K562 (cell line): Measurements from ENCODE around the gene ARFGAP1. TPM values are rescaled to one million over a fixed set of nuclear protein-coding genes. Genes with fewer than 3 reads are reported as not detected.

Source experiments
- ATAC-seq: fragments of 200-7000 bp; cut with Tn5 transposase; 3 replicates; pipeline ENCODE4 v1.9.1; 2020; ENCODE audit warnings: moderate library complexity
- BruUV-seq: library from RNA; stranded (reverse); fragments of 400-500 nt; replicated peaks from 2 replicates; lab custom pipeline; 2021; lab: Mats Ljungman, UMichigan
- CTCF ChIA-PET: fragments of 300-600 bp; formaldehyde crosslinking; extraction: SDS; loops from one replicate; lab custom pipeline; 2021; ENCODE audit warnings: low intra/inter-chr PET ratio; lab: Yijun Ruan, JAX
- POLR2A ChIA-PET: fragments of 300-600, 350-650 bp; sonication (Branson Sonifier 250); formaldehyde crosslinking; extraction: SDS; loops from one replicate; lab custom pipeline; 2021; ENCODE audit warnings: antibody characterized with exemption, inconsistent platforms; lab: Yijun Ruan, JAX
- DNase-seq, 4 experiments: peaks; one replicate each; pipeline versions ENCODE4 v3.0.0 to v3.0.0-alpha.2; 2011 to 2018; ENCODE audit warnings: low spot score in 3 of 4, mixed read lengths in 3 of 4; ENCODE audit errors: extremely low read depth in 1 of 4
- FAIRE-seq: peaks from 2 replicates; lab custom pipeline; 2011; peaks lifted over from hg19 to GRCh38; lab: Jason Lieb, UNC
- H2AFZ ChIP-seq: 2 replicates; pipeline ENCODE4 v1.6.0; 2011; ENCODE audit warnings: low read depth, low read length, control low read depth, inconsistent platforms
- H3K27ac ChIP-seq: fragments of 200-600 bp; 3 replicates; pipeline ENCODE4 v1.8.0; 2011; ENCODE audit warnings: low read depth, mild to moderate bottlenecking, control low read depth, inconsistent platforms, low read length, moderate library complexity, mixed read lengths; ENCODE audit errors: extremely low read depth
- H3K27me3 ChIP-seq, 2 experiments: fragments of 300-600 bp in 1 of 2; 2 replicates in 1 of 2; 3 replicates in 1 of 2; pipeline versions ENCODE4 v1.6.0 to v1.8.0; 2011; ENCODE audit warnings: inconsistent platforms in 2 of 2, low read length in 2 of 2, mild to moderate bottlenecking in 1 of 2, mixed read lengths in 1 of 2, moderate library complexity in 1 of 2; ENCODE audit not compliant: control insufficient read depth in 2 of 2, insufficient read depth in 2 of 2
- H3K36me3 ChIP-seq: fragments of 300-600 bp; 3 replicates; pipeline ENCODE4 v1.8.0; 2011; ENCODE audit warnings: mild to moderate bottlenecking, low read length, inconsistent platforms; ENCODE audit not compliant: control insufficient read depth, insufficient read depth
- H3K4me1 ChIP-seq, 2 experiments: fragments of 200-600 bp in 1 of 2; replicated peaks in 1 of 2; 2 replicates in 1 of 2; 3 replicates in 1 of 2; pipeline versions ENCODE4 v1.5.1 to v1.8.0; 2011; ENCODE audit warnings: inconsistent platforms in 2 of 2, low read length in 2 of 2, mild to moderate bottlenecking in 1 of 2, mixed read lengths in 1 of 2, moderate library complexity in 1 of 2; ENCODE audit not compliant: control insufficient read depth in 2 of 2, insufficient read depth in 2 of 2
- H3K4me2 ChIP-seq: 2 replicates; pipeline ENCODE4 v1.6.1; 2011; ENCODE audit warnings: low read length, control low read depth, inconsistent platforms, mixed read lengths; ENCODE audit not compliant: insufficient read depth
- H3K4me3 ChIP-seq: fragments of 200-600 bp; sonication (generic), shearing (Covaris generic); 2 replicates; pipeline ENCODE4 v1.5.1; 2016; ENCODE audit warnings: control low read depth, inconsistent platforms
- H3K79me2 ChIP-seq: fragments of 200-600 bp; 3 replicates; pipeline ENCODE4 v1.8.0; 2011; ENCODE audit warnings: low read length, inconsistent platforms; ENCODE audit not compliant: control insufficient read depth, insufficient read depth
- H3K9ac ChIP-seq, 2 experiments: 2 replicates each; pipeline versions ENCODE4 v1.6.0 to v1.6.1; 2011; ENCODE audit warnings: low read depth in 2 of 2, low read length in 2 of 2, control low read depth in 1 of 2, inconsistent platforms in 1 of 2, mild to moderate bottlenecking in 1 of 2, mixed read lengths in 1 of 2; ENCODE audit not compliant: insufficient read depth in 1 of 2
- H3K9me1 ChIP-seq: one replicate; pipeline ENCODE4 v1.6.0; 2011; ENCODE audit warnings: inconsistent platforms, mild to moderate bottlenecking, low read length, moderate library complexity; ENCODE audit not compliant: control insufficient read depth, insufficient read depth
- H3K9me3 ChIP-seq: replicated peaks from 2 replicates; pipeline ENCODE4 v1.5.1; 2011; ENCODE audit warnings: low read depth, low read length, inconsistent platforms; ENCODE audit not compliant: control insufficient read depth, insufficient read depth
- H4K20me1 ChIP-seq: replicated peaks from 2 replicates; pipeline ENCODE4 v1.6.1; 2011; ENCODE audit warnings: low read length, inconsistent platforms, mixed read lengths; ENCODE audit not compliant: control insufficient read depth, insufficient read depth
- HCFC1 ChIP-seq: IDR thresholded peaks from 2 replicates; pipeline ENCODE4 v1.6.1; 2012; ENCODE audit warnings: low read depth, low read length, improper control_type of control experiment
- ZNF324 ChIP-seq: fragments of 250-450 bp; sonication (Bioruptor Pico); IDR thresholded peaks from 2 replicates; pipeline ENCODE4 v1.4.0; 2020; ENCODE audit warnings: mild to moderate bottlenecking
- WGBS: fragments of 100-300 bp; shearing (Covaris generic); methylation state at CpG from one replicate; pipeline ENCODE4 v1.1.6; 2016; ENCODE audit warnings: low coverage, mixed read lengths; ENCODE audit not compliant: insufficient coverage; ENCODE audit errors: missing lambda C conversion rate; 5-methylcytosine and 5-hydroxymethylcytosine counted together
- in situ Hi-C: fragments of 300-500 bp; cut with MboI; formaldehyde crosslinking; loops from 4 replicates; pipeline ENCODE4 v1.15.0; 2018; ENCODE audit warnings: inconsistent platforms, mixed read lengths
- intact Hi-C: fragments of 100-400 bp; cut with micrococcal nuclease; formaldehyde crosslinking; loops from 2 replicates; pipeline ENCODE4 v1.14.2; 2022
- polyA plus RNA-seq, 8 experiments: library from polyadenylated mRNA; depleted of rRNA in 4 of 8; stranded (reverse) in 5 of 8; unstranded in 3 of 8; fragments of >200 nt; fragmentation: Nextera tagmentation in 2 of 8; fragmentation: Illumina TruSeq in 1 of 8; extraction: Ambion mirVana in 2 of 8; extraction: Trizol in 1 of 8; gene quantifications; 2 replicates each; pipeline versions ENCODE4 v1.2.1 to v1.2.3, GENCODE V29; 2011 to 2014; ENCODE audit warnings: inconsistent platforms in 1 of 8, missing spikeins in 1 of 8
- total RNA-seq, 7 experiments: library from RNA; depleted of rRNA in 6 of 7; stranded (reverse); fragments of >200 nt in 6 of 7; fragmentation: Illumina TruSeq in 2 of 7; extraction: Trizol in 2 of 7; gene quantifications; 2 replicates each; pipeline versions ENCODE4 v1.2.1 to v1.2.3, GENCODE V29; 2011 to 2021; ENCODE audit warnings: low replicate concordance in 1 of 7
- TF ChIP-seq, protein P1 (sequence below): fragments of 250-450 bp; sonication (Bioruptor Pico); IDR thresholded peaks from 2 replicates; pipeline ENCODE4 v1.5.1; 2021; ENCODE audit warnings: mild to moderate bottlenecking
- TF ChIP-seq, protein P2 (sequence below): fragments of 250-450 bp; sonication (Bioruptor Pico); IDR thresholded peaks from 2 replicates; pipeline ENCODE4 v1.8.0; 2021; ENCODE audit warnings: moderate library complexity, mild to moderate bottlenecking, inconsistent platforms
- TF ChIP-seq, protein P3 (sequence below): fragments of 250-450 bp; sonication (Bioruptor Pico); IDR thresholded peaks from 2 replicates; pipeline ENCODE4 v1.4.0; 2020; ENCODE audit warnings: mild to moderate bottlenecking, moderate library complexity
- TF ChIP-seq, protein P4 (sequence below): fragments of 250-450 bp; sonication (Bioruptor Pico); IDR thresholded peaks from 2 replicates; pipeline ENCODE4 v1.8.0; 2021; ENCODE audit warnings: mild to moderate bottlenecking, moderate library complexity
- TF ChIP-seq, protein P5 (sequence below): fragments of 450-650 bp; IDR thresholded peaks from 2 replicates; pipeline ENCODE4 v1.6.1; 2016; ENCODE audit warnings: antibody characterized with exemption

ARFGAP1 gene
- total and polyA plus RNA-seq, 9 of the 15 experiments (the other 6 are each of a cell fraction or from before 2014, with no cell fraction given), result 0.53 to 102 (median 33.5) TPM

DNA sequence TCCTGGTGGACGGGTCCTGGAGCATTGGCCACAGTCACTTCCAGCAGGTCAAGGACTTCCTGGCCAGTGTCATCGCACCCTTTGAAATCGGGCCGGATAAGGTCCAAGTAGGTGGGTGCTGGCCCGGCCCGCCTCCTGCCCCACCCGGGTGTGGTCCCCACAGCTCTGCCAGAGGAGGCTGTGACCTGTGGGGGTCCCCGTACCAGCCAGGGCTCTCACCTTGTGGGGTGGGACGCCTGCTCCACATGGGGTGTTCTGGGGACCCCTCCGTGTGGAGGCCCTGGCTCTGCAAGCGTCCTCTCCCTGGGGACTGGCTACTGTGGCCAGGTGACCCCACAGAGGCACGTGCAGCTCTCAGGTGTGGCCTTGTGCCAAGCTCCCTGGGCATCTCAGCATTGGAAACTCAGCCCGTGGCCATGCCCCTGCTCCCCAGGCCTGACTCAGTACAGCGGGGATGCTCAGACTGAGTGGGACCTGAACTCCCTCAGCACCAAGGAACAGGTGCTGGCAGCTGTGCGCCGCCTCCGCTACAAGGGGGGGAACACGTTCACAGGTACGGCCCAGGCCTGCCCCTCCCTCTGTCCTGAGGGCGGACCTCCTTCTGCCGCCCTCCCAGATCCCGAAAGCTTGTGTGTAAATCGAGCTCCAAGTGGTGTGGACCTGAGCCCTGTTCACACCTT, 35.1 kb downstream of the ARFGAP1 start (continued):
- TF ChIP-seq, protein P1, sequence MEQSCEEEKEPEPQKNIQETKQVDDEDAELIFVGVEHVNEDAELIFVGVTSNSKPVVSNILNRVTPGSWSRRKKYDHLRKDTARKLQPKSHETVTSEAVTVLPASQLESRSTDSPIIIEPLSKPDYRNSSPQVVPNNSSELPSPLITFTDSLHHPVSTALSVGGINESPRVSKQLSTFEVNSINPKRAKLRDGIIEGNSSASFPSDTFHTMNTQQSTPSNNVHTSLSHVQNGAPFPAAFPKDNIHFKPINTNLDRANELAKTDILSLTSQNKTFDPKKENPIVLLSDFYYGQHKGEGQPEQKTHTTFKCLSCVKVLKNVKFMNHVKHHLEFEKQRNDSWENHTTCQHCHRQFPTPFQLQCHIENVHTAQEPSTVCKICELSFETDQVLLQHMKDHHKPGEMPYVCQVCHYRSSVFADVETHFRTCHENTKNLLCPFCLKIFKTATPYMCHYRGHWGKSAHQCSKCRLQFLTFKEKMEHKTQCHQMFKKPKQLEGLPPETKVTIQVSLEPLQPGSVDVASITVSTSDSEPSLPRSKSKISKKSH (CRISPR knock-in tag), result no peak
- TF ChIP-seq, protein P2, sequence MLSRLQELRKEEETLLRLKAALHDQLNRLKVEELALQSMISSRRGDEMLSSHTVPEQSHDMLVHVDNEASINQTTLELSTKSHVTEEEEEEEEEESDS (CRISPR knock-in tag), result no peak

DNA sequence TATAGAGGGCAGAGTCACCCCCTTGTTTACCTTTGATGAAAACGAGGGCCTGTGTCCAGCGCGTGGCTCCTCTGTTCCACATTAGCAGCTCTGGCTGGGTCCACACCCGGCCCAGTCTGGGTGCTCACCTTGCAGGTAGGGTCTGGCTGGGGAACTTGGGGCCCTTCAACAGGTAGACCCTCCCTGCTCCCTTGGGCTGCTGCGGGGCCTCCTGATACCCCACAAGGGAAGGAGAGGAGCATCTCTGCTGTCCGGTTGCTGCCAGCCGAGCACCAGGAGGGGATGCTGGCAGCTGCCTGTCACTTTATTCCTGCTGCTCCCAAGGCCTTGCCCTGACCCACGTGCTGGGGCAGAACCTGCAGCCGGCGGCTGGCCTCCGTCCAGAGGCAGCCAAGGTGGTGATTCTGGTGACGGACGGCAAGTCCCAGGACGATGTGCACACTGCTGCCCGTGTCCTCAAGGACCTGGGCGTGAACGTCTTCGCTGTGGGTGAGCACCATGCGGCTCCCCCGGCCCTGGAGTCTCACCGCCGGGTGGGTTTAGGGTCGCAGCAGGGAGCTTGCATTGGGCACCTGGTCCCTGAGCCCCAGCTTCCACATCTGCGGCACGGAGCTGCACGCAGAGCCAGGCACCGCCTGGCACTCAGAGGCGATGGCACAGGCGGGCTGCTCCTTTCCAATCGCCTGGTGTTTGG, 35.8 kb downstream of the ARFGAP1 start:
- peaks cover 12% of the 10 kb centered on the region; the same call in 1 of the 2 replicates for H4K20me1 ChIP-seq
- ChIA-PET POLR2A (interaction anchor here (0.6 kb wide), 2 partner anchors 10 to 1060 kb away, joined by 3 read pairs; no protein-coding TSS in a partner anchor), CTCF (no interaction called here)
- intact Hi-C loops, result no loop called here
- in situ Hi-C loops, result no loop called here
- DNase-seq, result no peak
- H3K36me3 ChIP-seq, result no peaks in the 10 kb centered on the region
- no peaks in the 10 kb centered on the region for H3K79me2 ChIP-seq
- 4% methylated on average over 25 of the region's 30 CpGs for WGBS
- H3K9ac ChIP-seq, result no peak overlapping the region
- H3K4me3 ChIP-seq, result no peak overlapping the region
- H3K9me1 ChIP-seq, result no peaks in the 10 kb centered on the region
- peaks cover 0 to 50% of the 10 kb centered on the region in 2 experiments; a peak in 2 of 5 replicates for H3K4me1 ChIP-seq
- H3K4me2 ChIP-seq, result no peak overlapping the region
- TF ChIP-seq, protein P3, sequence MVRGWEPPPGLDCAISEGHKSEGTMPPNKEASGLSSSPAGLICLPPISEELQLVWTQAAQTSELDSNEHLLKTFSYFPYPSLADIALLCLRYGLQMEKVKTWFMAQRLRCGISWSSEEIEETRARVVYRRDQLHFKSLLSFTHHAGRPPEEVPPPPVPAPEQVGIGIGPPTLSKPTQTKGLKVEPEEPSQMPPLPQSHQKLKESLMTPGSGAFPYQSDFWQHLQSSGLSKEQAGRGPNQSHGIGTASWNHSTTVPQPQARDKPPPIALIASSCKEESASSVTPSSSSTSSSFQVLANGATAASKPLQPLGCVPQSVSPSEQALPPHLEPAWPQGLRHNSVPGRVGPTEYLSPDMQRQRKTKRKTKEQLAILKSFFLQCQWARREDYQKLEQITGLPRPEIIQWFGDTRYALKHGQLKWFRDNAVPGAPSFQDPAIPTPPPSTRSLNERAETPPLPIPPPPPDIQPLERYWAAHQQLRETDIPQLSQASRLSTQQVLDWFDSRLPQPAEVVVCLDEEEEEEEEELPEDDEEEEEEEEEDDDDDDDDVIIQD (CRISPR knock-in tag), result no peak
- TF ChIP-seq, protein P4, sequence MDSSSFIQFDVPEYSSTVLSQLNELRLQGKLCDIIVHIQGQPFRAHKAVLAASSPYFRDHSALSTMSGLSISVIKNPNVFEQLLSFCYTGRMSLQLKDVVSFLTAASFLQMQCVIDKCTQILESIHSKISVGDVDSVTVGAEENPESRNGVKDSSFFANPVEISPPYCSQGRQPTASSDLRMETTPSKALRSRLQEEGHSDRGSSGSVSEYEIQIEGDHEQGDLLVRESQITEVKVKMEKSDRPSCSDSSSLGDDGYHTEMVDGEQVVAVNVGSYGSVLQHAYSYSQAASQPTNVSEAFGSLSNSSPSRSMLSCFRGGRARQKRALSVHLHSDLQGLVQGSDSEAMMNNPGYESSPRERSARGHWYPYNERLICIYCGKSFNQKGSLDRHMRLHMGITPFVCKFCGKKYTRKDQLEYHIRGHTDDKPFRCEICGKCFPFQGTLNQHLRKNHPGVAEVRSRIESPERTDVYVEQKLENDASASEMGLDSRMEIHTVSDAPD, result no peak
- TF ChIP-seq HCFC1 (no peak), ZNF324 (no peak)
- TF ChIP-seq, protein P5, sequence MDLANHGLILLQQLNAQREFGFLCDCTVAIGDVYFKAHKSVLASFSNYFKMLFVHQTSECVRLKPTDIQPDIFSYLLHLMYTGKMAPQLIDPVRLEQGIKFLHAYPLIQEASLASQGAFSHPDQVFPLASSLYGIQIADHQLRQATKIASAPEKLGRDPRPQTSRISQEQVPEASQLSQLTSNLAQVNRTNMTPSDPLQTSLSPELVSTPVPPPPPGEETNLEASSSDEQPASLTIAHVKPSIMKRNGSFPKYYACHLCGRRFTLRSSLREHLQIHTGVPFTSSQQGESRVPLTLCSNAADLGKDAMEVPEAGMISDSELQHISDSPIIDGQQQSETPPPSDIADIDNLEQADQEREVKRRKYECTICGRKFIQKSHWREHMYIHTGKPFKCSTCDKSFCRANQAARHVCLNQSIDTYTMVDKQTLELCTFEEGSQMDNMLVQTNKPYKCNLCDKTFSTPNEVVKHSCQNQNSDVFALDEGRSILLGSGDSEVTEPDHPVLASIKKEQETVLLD, result no peak
- TF ChIP-seq, all 486 proteins: peak for 0
- no peak overlapping the region for H3K27ac ChIP-seq
- ATAC-seq (no peak), FAIRE-seq (no peak)
- no peaks in the 10 kb centered on the region for H3K9me3 ChIP-seq
- no peak overlapping the region for H2AFZ ChIP-seq
- H3K27me3 ChIP-seq, result peaks cover 0 to 52% of the 10 kb centered on the region in 2 experiments; a peak in 2 of 5 replicates
- no TSS peak for BruUV-seq
